Measurements from ENCODE around the gene JUN. TPM values are rescaled to one million over a fixed set of nuclear protein-coding genes. Genes with fewer than 3 reads are reported as not detected.

The JUN gene
- polyA plus RNA-seq, 1 of the 3 experiments (the other 2 are of a cell fraction), result 66.5 TPM

DNA sequence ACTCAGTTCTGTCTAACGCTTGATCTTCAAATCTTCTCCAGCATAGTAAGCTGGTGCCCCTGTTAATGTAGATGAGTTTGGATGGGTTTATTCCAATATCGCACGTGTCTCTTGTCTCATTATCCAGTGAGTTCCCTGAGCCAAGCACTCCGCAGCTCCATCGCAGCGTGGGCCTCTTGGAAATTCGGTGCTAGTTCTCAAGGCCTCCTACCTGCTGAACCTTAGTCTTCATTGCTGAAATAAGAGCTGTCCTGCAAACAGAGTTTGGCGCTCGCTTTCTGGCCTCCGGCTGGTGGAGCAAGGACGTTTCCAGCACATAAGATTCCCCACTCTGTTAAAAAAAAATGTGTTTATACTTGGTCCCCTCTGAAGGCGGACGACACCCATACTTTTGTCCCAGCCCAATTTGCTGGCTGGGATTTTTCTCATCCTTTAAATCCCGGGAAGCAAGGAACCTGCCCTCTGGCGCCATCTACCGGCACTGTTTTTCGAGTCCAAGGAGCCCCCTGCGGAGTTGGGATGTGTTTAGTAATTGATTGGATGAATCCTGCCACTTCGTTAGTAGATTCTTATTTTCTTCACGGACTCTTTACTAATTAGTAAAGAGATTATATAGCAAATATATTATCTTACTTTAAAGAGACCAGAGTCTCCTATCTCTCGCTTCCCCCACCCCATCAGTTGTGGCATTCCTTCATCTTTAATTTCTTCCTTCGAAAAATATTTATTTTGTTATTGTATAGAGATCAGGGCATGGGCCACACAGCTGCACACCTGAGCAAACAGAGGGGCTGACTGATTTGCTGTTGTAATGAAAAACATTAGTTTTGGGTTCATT lies 14.7 kb downstream of the JUN start:
- Histone ChIP-seq H4K20me1 (ENCODE audit: insufficient read depth) (no peaks in the 10 kb centered on the region), H3K4me2 (peak overlapping the region; percentile 46; the same call in 1 of the 2 replicates), H3K4me3 (ENCODE audit: low read depth in 2 of 2, low read length in 1 of 2) (no peak overlapping the region; a peak in 1 of 4 replicates), H3K27ac (ENCODE audit: low read depth in 2 of 2, low read length in 1 of 2) (peak overlapping the region; percentile 53 to 65; a peak in 3 of 4 replicates), H3K4me1 (ENCODE audit: control insufficient read depth in 1 of 2, insufficient read depth in 2 of 2, low read depth in 1 of 2, low read length in 1 of 2) (peaks cover 0 to 26% of the 10 kb centered on the region in 2 experiments), H3K27me3 (ENCODE audit: insufficient read depth) (no peaks in the 10 kb centered on the region), H3K36me3 (replicated peaks in 1 of 2; ENCODE audit: control insufficient read depth in 1 of 2, insufficient read depth in 2 of 2, low read length in 1 of 2) (no peaks in the 10 kb centered on the region), H2AFZ (ENCODE audit: low read depth) (peak overlapping the region; percentile 66), H3K9me2 (no peaks in the 10 kb centered on the region), H3K9me3 (no peaks in the 10 kb centered on the region), H3K79me2 (ENCODE audit: insufficient read depth) (no peaks in the 10 kb centered on the region), H3F3A (replicated peaks; ENCODE audit: insufficient read depth) (peaks cover 24% of the 10 kb centered on the region), H3K9ac (no peak overlapping the region)
- peak; percentile 73 for DNase-seq
- WGBS (ENCODE audit: low lambda C conversion rate), result 49% methylated on average over 22 of the region's 22 CpGs
- TF ChIP-seq SMC3 (IDR thresholded peaks at IDR 0.05; ENCODE audit: low read depth, low read length), result peak; percentile 75
- TF ChIP-seq, protein P1, sequence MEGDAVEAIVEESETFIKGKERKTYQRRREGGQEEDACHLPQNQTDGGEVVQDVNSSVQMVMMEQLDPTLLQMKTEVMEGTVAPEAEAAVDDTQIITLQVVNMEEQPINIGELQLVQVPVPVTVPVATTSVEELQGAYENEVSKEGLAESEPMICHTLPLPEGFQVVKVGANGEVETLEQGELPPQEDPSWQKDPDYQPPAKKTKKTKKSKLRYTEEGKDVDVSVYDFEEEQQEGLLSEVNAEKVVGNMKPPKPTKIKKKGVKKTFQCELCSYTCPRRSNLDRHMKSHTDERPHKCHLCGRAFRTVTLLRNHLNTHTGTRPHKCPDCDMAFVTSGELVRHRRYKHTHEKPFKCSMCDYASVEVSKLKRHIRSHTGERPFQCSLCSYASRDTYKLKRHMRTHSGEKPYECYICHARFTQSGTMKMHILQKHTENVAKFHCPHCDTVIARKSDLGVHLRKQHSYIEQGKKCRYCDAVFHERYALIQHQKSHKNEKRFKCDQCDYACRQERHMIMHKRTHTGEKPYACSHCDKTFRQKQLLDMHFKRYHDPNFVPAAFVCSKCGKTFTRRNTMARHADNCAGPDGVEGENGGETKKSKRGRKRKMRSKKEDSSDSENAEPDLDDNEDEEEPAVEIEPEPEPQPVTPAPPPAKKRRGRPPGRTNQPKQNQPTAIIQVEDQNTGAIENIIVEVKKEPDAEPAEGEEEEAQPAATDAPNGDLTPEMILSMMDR (IDR thresholded peaks at IDR 0.05), result peak; percentile 91
- TF ChIP-seq, protein P2, sequence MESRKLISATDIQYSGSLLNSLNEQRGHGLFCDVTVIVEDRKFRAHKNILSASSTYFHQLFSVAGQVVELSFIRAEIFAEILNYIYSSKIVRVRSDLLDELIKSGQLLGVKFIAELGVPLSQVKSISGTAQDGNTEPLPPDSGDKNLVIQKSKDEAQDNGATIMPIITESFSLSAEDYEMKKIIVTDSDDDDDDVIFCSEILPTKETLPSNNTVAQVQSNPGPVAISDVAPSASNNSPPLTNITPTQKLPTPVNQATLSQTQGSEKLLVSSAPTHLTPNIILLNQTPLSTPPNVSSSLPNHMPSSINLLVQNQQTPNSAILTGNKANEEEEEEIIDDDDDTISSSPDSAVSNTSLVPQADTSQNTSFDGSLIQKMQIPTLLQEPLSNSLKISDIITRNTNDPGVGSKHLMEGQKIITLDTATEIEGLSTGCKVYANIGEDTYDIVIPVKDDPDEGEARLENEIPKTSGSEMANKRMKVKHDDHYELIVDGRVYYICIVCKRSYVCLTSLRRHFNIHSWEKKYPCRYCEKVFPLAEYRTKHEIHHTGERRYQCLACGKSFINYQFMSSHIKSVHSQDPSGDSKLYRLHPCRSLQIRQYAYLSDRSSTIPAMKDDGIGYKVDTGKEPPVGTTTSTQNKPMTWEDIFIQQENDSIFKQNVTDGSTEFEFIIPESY (IDR thresholded peaks at IDR 0.05; ENCODE audit: borderline replicate concordance, low read depth), result no peak
- TF ChIP-seq RAD21 (IDR thresholded peaks at IDR 0.05; ENCODE audit: low read length), result peak; percentile 75
- CTCF ChIA-PET, result interaction anchor here (0.6 to 4.2 kb wide), 18 partner anchors 10 to 991 kb away, joined by 3 to 31 read pairs (median 4); no protein-coding TSS in a partner anchor
- POLR2A ChIA-PET, result no interaction called here

DNA sequence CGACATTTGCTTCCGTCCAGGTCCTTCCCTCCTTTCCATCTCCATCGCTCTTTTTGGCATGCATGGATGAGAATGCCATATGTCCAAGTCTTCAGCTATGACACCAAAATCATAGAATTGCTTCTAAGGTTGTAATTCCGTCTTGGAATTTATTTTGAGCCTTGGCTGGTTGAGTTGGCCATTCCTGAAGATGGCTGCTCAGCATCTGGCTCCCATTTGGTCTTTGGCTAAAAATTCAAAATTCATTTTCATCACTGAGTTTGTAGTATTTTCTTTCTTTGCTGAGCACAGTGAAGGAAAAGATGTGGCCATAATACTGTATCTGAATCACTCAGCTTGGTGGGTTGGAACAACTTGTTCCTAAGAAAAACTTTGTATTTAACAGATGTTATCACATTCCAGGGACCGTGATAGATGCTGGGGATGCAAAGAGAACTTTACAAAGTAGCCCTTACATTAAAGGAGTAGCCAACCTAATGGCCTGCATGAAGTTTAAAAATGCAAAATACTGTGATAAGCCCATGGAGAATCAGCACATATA lies 15.6 kb downstream of the JUN start:
- H3K36me3 ChIP-seq (replicated peaks in 1 of 2; ENCODE audit: control insufficient read depth in 1 of 2, insufficient read depth in 2 of 2, low read length in 1 of 2), result no peaks in the 10 kb centered on the region
- H3K27me3 ChIP-seq (ENCODE audit: insufficient read depth), result no peaks in the 10 kb centered on the region
- H3K4me1 ChIP-seq (ENCODE audit: control insufficient read depth in 1 of 2, insufficient read depth in 2 of 2, low read depth in 1 of 2, low read length in 1 of 2), result peaks cover 0 to 26% of the 10 kb centered on the region in 2 experiments
- no peaks in the 10 kb centered on the region for H4K20me1 ChIP-seq (ENCODE audit: insufficient read depth)
- ChIA-PET POLR2A (no interaction called here), CTCF (interaction anchor here (0.6 to 4.2 kb wide), 16 partner anchors 10 to 992 kb away, joined by 3 to 31 read pairs (median 4); no protein-coding TSS in a partner anchor)
- H3K9me2 ChIP-seq, result no peaks in the 10 kb centered on the region
- no peak overlapping the region for H3K4me3 ChIP-seq (ENCODE audit: low read depth in 2 of 2, low read length in 1 of 2)
- TF ChIP-seq NRF1 (IDR thresholded peaks at IDR 0.05; ENCODE audit: low read depth, low read length) (no peak), GABPA (IDR thresholded peaks at IDR 0.05; ENCODE audit: low read depth) (no peak)
- TF ChIP-seq, protein P2 (IDR thresholded peaks at IDR 0.05; ENCODE audit: borderline replicate concordance, low read depth), result no peak
- TF ChIP-seq, protein P3, sequence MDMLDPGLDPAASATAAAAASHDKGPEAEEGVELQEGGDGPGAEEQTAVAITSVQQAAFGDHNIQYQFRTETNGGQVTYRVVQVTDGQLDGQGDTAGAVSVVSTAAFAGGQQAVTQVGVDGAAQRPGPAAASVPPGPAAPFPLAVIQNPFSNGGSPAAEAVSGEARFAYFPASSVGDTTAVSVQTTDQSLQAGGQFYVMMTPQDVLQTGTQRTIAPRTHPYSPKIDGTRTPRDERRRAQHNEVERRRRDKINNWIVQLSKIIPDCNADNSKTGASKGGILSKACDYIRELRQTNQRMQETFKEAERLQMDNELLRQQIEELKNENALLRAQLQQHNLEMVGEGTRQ (IDR thresholded peaks at IDR 0.05; ENCODE audit: borderline replicate concordance, low read depth, low read length), result no peak
- no peak overlapping the region for H2AFZ ChIP-seq (ENCODE audit: low read depth)
- no peak overlapping the region for H3K27ac ChIP-seq (ENCODE audit: low read depth in 2 of 2, low read length in 1 of 2)
- H3K9ac ChIP-seq, result no peak overlapping the region
- WGBS (ENCODE audit: low lambda C conversion rate), result 86% methylated on average over 5 of the region's 5 CpGs
- H3F3A ChIP-seq (replicated peaks; ENCODE audit: insufficient read depth), result peaks cover 33% of the 10 kb centered on the region
- H3K4me2 ChIP-seq, result no peak overlapping the region
- H3K9me3 ChIP-seq, result no peaks in the 10 kb centered on the region
- H3K79me2 ChIP-seq (ENCODE audit: insufficient read depth), result no peaks in the 10 kb centered on the region
- DNase-seq, result no peak

All from SK-N-SH (cell line).